ENCODE results near the gene TTL.
A peak's percentile ranks its signal among the peaks of the same experiment; 100 is the strongest.
"Not testable (repeated sequence)": the region's sequence is repeated elsewhere in the genome, so short reads cannot be mapped to it uniquely, and the experiment has no call there.

TTL gene

GRCh38 chr2:112548980-112549379 is 67.0 kb downstream of the TTL start:
- DNase-seq (ENCODE audit: low read depth): no peak
- Histone ChIP-seq H3K27me3 (replicated peaks; ENCODE audit: control insufficient read depth, insufficient read depth, low read length) (no peaks in the 10 kb centered on the region), H3K4me3 (ENCODE audit: low read length) (no peak overlapping the region), H3K4me1 (ENCODE audit: control insufficient read depth, insufficient read depth, low read length) (peaks cover 19% of the 10 kb centered on the region), H3K9ac (ENCODE audit: low read length) (no peak overlapping the region), H3K36me3 (ENCODE audit: control insufficient read depth, insufficient read depth, low read length, severe bottlenecking) (peaks cover 57% of the 10 kb centered on the region), H3K9me3 (ENCODE audit: control insufficient read depth, low read length) (no peaks in the 10 kb centered on the region)

- peaks cover 76% of the 10 kb centered on the region for H3K36me3 ChIP-seq (ENCODE audit: control insufficient read depth, insufficient read depth, low read length, severe bottlenecking)
- H3K27me3 ChIP-seq (replicated peaks; ENCODE audit: control insufficient read depth, insufficient read depth, low read length): no peaks in the 10 kb centered on the region
- no peak overlapping the region for H3K9ac ChIP-seq (ENCODE audit: low read length)
- no peaks in the 10 kb centered on the region for H3K4me1 ChIP-seq (ENCODE audit: control insufficient read depth, insufficient read depth, low read length)
- no peak overlapping the region for H3K4me3 ChIP-seq (ENCODE audit: low read length)
- DNase-seq (ENCODE audit: low read depth): no peak
- no peaks in the 10 kb centered on the region for H3K9me3 ChIP-seq (ENCODE audit: control insufficient read depth, low read length)
Measured at GRCh38 chr2:112566104-112566503, 84.1 kb downstream of the TTL start.

GRCh38 chr2:112566508-112566907 is 84.6 kb downstream of the TTL start:
- not testable (repeated sequence) for H3K27me3 ChIP-seq (replicated peaks; ENCODE audit: control insufficient read depth, insufficient read depth, low read length); DNase-seq (ENCODE audit: low read depth); H3K9me3 ChIP-seq (ENCODE audit: control insufficient read depth, low read length); H3K4me3 ChIP-seq (ENCODE audit: low read length); H3K9ac ChIP-seq (ENCODE audit: low read length); H3K4me1 ChIP-seq (ENCODE audit: control insufficient read depth, insufficient read depth, low read length)
- H3K36me3 ChIP-seq (ENCODE audit: control insufficient read depth, insufficient read depth, low read length, severe bottlenecking): peaks cover 76% of the 10 kb centered on the region

GRCh38 chr2:112572005-112572404 is 90.0 kb downstream of the TTL start:
- Histone ChIP-seq H3K9me3 (ENCODE audit: control insufficient read depth, low read length) (no peaks in the 10 kb centered on the region), H3K4me1 (ENCODE audit: control insufficient read depth, insufficient read depth, low read length) (no peaks in the 10 kb centered on the region), H3K4me3 (ENCODE audit: low read length) (no peak overlapping the region), H3K9ac (ENCODE audit: low read length) (no peak overlapping the region), H3K27me3 (replicated peaks; ENCODE audit: control insufficient read depth, insufficient read depth, low read length) (no peaks in the 10 kb centered on the region), H3K36me3 (ENCODE audit: control insufficient read depth, insufficient read depth, low read length, severe bottlenecking) (peaks cover 84% of the 10 kb centered on the region)
- no peak for DNase-seq (ENCODE audit: low read depth)

GRCh38 chr2:112577756-112578155 is 95.8 kb downstream of the TTL start:
- DNase-seq (ENCODE audit: low read depth): peak; percentile 7
- H3K27me3 ChIP-seq (replicated peaks; ENCODE audit: control insufficient read depth, insufficient read depth, low read length): no peaks in the 10 kb centered on the region
- H3K9ac ChIP-seq (ENCODE audit: low read length): no peak overlapping the region
- H3K9me3 ChIP-seq (ENCODE audit: control insufficient read depth, low read length): no peaks in the 10 kb centered on the region
- peaks cover 20% of the 10 kb centered on the region for H3K4me1 ChIP-seq (ENCODE audit: control insufficient read depth, insufficient read depth, low read length)
- peaks cover 31% of the 10 kb centered on the region for H3K36me3 ChIP-seq (ENCODE audit: control insufficient read depth, insufficient read depth, low read length, severe bottlenecking)
- no peak overlapping the region for H3K4me3 ChIP-seq (ENCODE audit: low read length)

- Histone ChIP-seq H3K9ac (ENCODE audit: low read length) (no peak overlapping the region), H3K36me3 (ENCODE audit: control insufficient read depth, insufficient read depth, low read length, severe bottlenecking) (peaks cover 20% of the 10 kb centered on the region), H3K27me3 (replicated peaks; ENCODE audit: control insufficient read depth, insufficient read depth, low read length) (no peaks in the 10 kb centered on the region), H3K9me3 (ENCODE audit: control insufficient read depth, low read length) (no peaks in the 10 kb centered on the region), H3K4me1 (ENCODE audit: control insufficient read depth, insufficient read depth, low read length) (peaks cover 29% of the 10 kb centered on the region), H3K4me3 (ENCODE audit: low read length) (no peak overlapping the region)
- peak; percentile 87 for DNase-seq (ENCODE audit: low read depth)
Measured at GRCh38 chr2:112579241-112579640, 97.3 kb downstream of the TTL start.

- peaks cover 33% of the 10 kb centered on the region for H3K4me1 ChIP-seq (ENCODE audit: control insufficient read depth, insufficient read depth, low read length)
- no peak for DNase-seq (ENCODE audit: low read depth)
- peaks cover 12% of the 10 kb centered on the region for H3K36me3 ChIP-seq (ENCODE audit: control insufficient read depth, insufficient read depth, low read length, severe bottlenecking)
- no peaks in the 10 kb centered on the region for H3K9me3 ChIP-seq (ENCODE audit: control insufficient read depth, low read length)
- no peaks in the 10 kb centered on the region for H3K27me3 ChIP-seq (replicated peaks; ENCODE audit: control insufficient read depth, insufficient read depth, low read length)
- no peak overlapping the region for H3K4me3 ChIP-seq (ENCODE audit: low read length)
- no peak overlapping the region for H3K9ac ChIP-seq (ENCODE audit: low read length)
Measured at GRCh38 chr2:112580084-112580483, 98.1 kb downstream of the TTL start.

GRCh38 chr2:112582314-112582746 is 100.4 kb downstream of the TTL start:
- peak; percentile 89 for DNase-seq (ENCODE audit: low read depth)
- no peak overlapping the region for H3K4me3 ChIP-seq (ENCODE audit: low read length)

GRCh38 chr2:112583497-112584133 is 101.7 kb downstream of the TTL start:
- H3K4me3 ChIP-seq (ENCODE audit: low read length): peak overlapping the region; percentile 92
- H3K9me3 ChIP-seq (ENCODE audit: control insufficient read depth, low read length): no peaks in the 10 kb centered on the region
- peaks cover 16% of the 10 kb centered on the region for H3K36me3 ChIP-seq (ENCODE audit: control insufficient read depth, insufficient read depth, low read length, severe bottlenecking)
- peaks cover 31% of the 10 kb centered on the region for H3K4me1 ChIP-seq (ENCODE audit: control insufficient read depth, insufficient read depth, low read length)
- DNase-seq (ENCODE audit: low read depth): no peak
- H3K27me3 ChIP-seq (replicated peaks; ENCODE audit: control insufficient read depth, insufficient read depth, low read length): no peaks in the 10 kb centered on the region
- peak overlapping the region; percentile 98 for H3K9ac ChIP-seq (ENCODE audit: low read length)

More at GRCh38 chr2:112582314-112582746, 100.4 kb downstream of the TTL start:
- Histone ChIP-seq H3K9me3 (ENCODE audit: control insufficient read depth, low read length) (no peaks in the 10 kb centered on the region), H3K36me3 (ENCODE audit: control insufficient read depth, insufficient read depth, low read length, severe bottlenecking) (peaks cover 10% of the 10 kb centered on the region), H3K4me1 (ENCODE audit: control insufficient read depth, insufficient read depth, low read length) (peaks cover 38% of the 10 kb centered on the region), H3K27me3 (replicated peaks; ENCODE audit: control insufficient read depth, insufficient read depth, low read length) (no peaks in the 10 kb centered on the region), H3K9ac (ENCODE audit: low read length) (peak overlapping the region; percentile 98)

GRCh38 chr2:112584134-112584890 is 102.4 kb downstream of the TTL start, which contains the start of gene CHCHD5:
Gene CHCHD5, plus strand, starts transcription at chr2:112584609. Its CDS starts 39 bp downstream, at chr2:112584648.
- H3K4me1 ChIP-seq (ENCODE audit: control insufficient read depth, insufficient read depth, low read length): peaks cover 28% of the 10 kb centered on the region
- peak within 1 kb of the TSS; percentile 98 for H3K9ac ChIP-seq (ENCODE audit: low read length)
- H3K27me3 ChIP-seq (replicated peaks; ENCODE audit: control insufficient read depth, insufficient read depth, low read length): no peaks in the 10 kb centered on the region
- peak; percentile 98 for DNase-seq (ENCODE audit: low read depth)
- peak within 1 kb of the TSS; percentile 92 for H3K4me3 ChIP-seq (ENCODE audit: low read length)
- peaks cover 16% of the 10 kb centered on the region for H3K36me3 ChIP-seq (ENCODE audit: control insufficient read depth, insufficient read depth, low read length, severe bottlenecking)
- H3K9me3 ChIP-seq (ENCODE audit: control insufficient read depth, low read length): no peaks in the 10 kb centered on the region

GRCh38 chr2:112584891-112585250 is 102.9 kb downstream of the TTL start:
- H3K27me3 ChIP-seq (replicated peaks; ENCODE audit: control insufficient read depth, insufficient read depth, low read length): no peaks in the 10 kb centered on the region
- no peaks in the 10 kb centered on the region for H3K9me3 ChIP-seq (ENCODE audit: control insufficient read depth, low read length)
- H3K9ac ChIP-seq (ENCODE audit: low read length): peak overlapping the region; percentile 98
- peak; percentile 23 for DNase-seq (ENCODE audit: low read depth)
- H3K36me3 ChIP-seq (ENCODE audit: control insufficient read depth, insufficient read depth, low read length, severe bottlenecking): peaks cover 16% of the 10 kb centered on the region
- H3K4me1 ChIP-seq (ENCODE audit: control insufficient read depth, insufficient read depth, low read length): peaks cover 25% of the 10 kb centered on the region
- peak overlapping the region; percentile 92 for H3K4me3 ChIP-seq (ENCODE audit: low read length)
